GM18519 (cell line): Measurements from ENCODE around the gene BCAS3.
"Not testable (repeated sequence)": the region's sequence is repeated elsewhere in the genome, so short reads cannot be mapped to it uniquely, and the experiment has no call there.

Source experiments
- ATAC-seq: cut with Tn5 transposase; IDR thresholded peaks from one replicate; pipeline ENCODE4 v1.9.1; 2021; ENCODE audit warnings: mild to moderate bottlenecking, moderate library complexity; ENCODE audit not compliant: unreplicated experiment, low FRiP score

The BCAS3 gene

GRCh38 chr17:60677308-60678117 is at the start of gene BCAS3:
Gene BCAS3, plus strand, starts transcription at chr17:60677851.
- ATAC-seq = peak; percentile 95

GRCh38 chr17:60628252-60628889 is 49.3 kb upstream of the BCAS3 start:
- no peak for ATAC-seq

GRCh38 chr17:60629120-60629519 is 48.5 kb upstream of the BCAS3 start:
- ATAC-seq = no peak

- ATAC-seq = no peak
These were observed 47.3 kb upstream of the BCAS3 start for GRCh38 chr17:60630352-60630751.

GRCh38 chr17:60631119-60631518 is 46.5 kb upstream of the BCAS3 start:
- ATAC-seq = no peak

GRCh38 chr17:60637683-60638082 is 40.0 kb upstream of the BCAS3 start:
- ATAC-seq = no peak

GRCh38 chr17:60639019-60639330 is 38.7 kb upstream of the BCAS3 start:
- no peak for ATAC-seq

GRCh38 chr17:60640503-60640902 is 37.1 kb upstream of the BCAS3 start:
- no peak for ATAC-seq

GRCh38 chr17:60641126-60641525 is 36.5 kb upstream of the BCAS3 start:
- ATAC-seq = no peak

GRCh38 chr17:60641810-60642220 is 35.8 kb upstream of the BCAS3 start:
- no peak for ATAC-seq

- ATAC-seq = no peak
These were observed 31.6 kb upstream of the BCAS3 start for GRCh38 chr17:60645918-60646523.

GRCh38 chr17:60646701-60647100 is 30.9 kb upstream of the BCAS3 start:
- ATAC-seq = no peak

- ATAC-seq = no peak
These were observed 29.9 kb upstream of the BCAS3 start for GRCh38 chr17:60647705-60648104.

GRCh38 chr17:60652454-60653247 is 25.0 kb upstream of the BCAS3 start:
- ATAC-seq = peak; percentile 51

- no peak for ATAC-seq
These were observed 24.1 kb upstream of the BCAS3 start for GRCh38 chr17:60653569-60653968.

- no peak for ATAC-seq
These were observed 21.2 kb upstream of the BCAS3 start for GRCh38 chr17:60656499-60656898.

- no peak for ATAC-seq
These were observed 18.5 kb upstream of the BCAS3 start for GRCh38 chr17:60659156-60659555.

- no peak for ATAC-seq
These were observed 16.2 kb upstream of the BCAS3 start for GRCh38 chr17:60661489-60661888.

- ATAC-seq = no peak
These were observed 13.6 kb upstream of the BCAS3 start for GRCh38 chr17:60664022-60664421.

GRCh38 chr17:60665602-60666001 is 12.0 kb upstream of the BCAS3 start:
- ATAC-seq = no peak

- not testable (repeated sequence) for ATAC-seq
These were observed 8.9 kb upstream of the BCAS3 start for GRCh38 chr17:60668741-60669140.
